ENCODE measurements around the gene ZNF224.

ZNF224 gene

DNA sequence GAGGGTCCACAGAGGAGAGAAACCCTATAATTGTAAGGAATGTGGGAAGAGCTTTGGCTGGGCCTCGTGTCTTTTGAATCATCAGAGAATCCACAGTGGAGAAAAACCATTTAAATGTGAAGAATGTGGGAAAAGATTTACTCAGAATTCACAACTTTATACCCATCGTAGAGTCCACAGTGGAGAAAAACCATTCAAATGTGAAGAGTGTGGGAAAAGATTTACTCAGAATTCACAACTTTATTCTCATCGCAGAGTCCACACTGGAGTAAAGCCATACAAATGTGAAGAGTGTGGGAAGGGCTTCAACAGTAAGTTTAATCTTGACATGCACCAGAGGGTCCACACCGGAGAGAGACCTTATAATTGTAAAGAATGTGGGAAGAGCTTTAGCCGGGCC, 37.8 kb downstream of the ZNF224 start:
- no peak overlapping the region for H3K4me3 ChIP-seq (ENCODE audit: low read length)
- TF ChIP-seq, protein P1, sequence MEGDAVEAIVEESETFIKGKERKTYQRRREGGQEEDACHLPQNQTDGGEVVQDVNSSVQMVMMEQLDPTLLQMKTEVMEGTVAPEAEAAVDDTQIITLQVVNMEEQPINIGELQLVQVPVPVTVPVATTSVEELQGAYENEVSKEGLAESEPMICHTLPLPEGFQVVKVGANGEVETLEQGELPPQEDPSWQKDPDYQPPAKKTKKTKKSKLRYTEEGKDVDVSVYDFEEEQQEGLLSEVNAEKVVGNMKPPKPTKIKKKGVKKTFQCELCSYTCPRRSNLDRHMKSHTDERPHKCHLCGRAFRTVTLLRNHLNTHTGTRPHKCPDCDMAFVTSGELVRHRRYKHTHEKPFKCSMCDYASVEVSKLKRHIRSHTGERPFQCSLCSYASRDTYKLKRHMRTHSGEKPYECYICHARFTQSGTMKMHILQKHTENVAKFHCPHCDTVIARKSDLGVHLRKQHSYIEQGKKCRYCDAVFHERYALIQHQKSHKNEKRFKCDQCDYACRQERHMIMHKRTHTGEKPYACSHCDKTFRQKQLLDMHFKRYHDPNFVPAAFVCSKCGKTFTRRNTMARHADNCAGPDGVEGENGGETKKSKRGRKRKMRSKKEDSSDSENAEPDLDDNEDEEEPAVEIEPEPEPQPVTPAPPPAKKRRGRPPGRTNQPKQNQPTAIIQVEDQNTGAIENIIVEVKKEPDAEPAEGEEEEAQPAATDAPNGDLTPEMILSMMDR (conservative IDR thresholded peaks at IDR 0.05; ENCODE audit: low read length), result no peak
- DNase-seq (ENCODE audit: low read depth), result no peak

DNA sequence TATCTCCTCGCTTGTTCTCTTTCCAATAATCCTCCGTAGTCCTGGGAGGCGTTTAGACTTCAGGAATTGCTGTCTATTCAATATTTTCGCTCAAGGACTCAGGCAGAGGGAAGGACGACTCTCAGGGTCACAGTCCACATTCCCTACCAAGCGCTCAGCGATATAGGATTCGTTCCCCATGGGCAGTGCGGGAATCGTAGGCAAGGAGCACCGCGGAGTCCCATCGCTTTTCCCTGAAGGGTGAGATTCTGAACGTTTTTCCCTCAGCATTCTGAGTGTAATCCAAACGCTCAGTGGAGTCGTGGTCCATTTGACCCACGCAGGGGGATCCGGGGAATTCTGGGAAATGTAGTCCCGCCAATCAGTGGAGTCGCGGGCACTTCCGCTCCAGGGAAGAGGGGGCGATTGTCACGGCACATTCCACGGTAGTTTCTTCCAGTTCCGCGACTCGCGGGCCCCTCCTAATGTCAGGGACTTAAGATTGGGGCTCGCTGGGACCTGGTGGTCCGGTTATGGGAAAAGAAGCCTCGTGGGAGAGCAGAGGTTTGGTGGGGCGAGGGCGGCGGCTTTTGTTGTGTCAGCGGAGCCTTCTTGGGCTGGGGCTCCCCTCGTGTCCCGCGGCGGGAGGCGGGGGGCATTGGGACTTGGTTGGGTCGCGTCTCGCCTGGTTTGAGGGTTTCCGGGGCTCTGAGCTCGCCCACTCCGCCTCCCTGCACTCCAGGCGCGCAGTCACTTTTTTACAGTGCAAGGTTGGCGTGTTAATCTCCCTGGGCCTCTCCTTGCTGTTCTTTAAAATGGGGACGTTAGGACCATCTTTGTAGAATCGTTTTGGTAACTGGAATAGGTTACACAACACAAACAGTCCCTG, 47.3 kb downstream of the ZNF224 start, which contains the start of gene ZNF234:
Gene ZNF234 (plus strand): TSS at position 364 of the 868 bp plus-strand sequence. CDS start 3,079 bp downstream, outside the sequence.
- peak; percentile 81 for DNase-seq (ENCODE audit: low read depth)
- peak within 1 kb of the TSS; percentile 96 for H3K4me3 ChIP-seq (ENCODE audit: low read length)
- TF ChIP-seq, protein P1 (conservative IDR thresholded peaks at IDR 0.05; ENCODE audit: low read length), result no peak; the same call in 1 of the 2 replicates

DNA sequence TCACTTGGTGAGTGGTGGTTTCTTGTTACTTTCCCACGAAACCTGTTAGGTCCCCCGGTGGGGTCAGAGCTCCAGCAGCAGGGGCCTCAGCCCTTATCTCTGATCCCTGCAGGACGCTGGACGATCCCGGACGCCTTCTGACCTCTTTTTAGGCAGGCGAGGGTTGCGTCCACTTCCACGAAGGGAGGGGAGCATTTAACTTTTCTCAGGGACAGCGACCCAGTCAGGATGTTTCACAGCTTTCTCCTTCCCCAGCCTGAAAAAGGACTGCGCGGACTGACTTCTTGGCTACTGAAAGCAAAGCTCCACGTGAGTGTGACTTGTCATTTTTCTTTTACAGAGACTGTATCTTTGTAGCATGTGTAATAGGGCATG, 47.9 kb downstream of the ZNF224 start:
- DNase-seq (ENCODE audit: low read depth), result peak; percentile 43
- peak overlapping the region; percentile 96 for H3K4me3 ChIP-seq (ENCODE audit: low read length)
- TF ChIP-seq, protein P1 (conservative IDR thresholded peaks at IDR 0.05; ENCODE audit: low read length), result no peak

DNA sequence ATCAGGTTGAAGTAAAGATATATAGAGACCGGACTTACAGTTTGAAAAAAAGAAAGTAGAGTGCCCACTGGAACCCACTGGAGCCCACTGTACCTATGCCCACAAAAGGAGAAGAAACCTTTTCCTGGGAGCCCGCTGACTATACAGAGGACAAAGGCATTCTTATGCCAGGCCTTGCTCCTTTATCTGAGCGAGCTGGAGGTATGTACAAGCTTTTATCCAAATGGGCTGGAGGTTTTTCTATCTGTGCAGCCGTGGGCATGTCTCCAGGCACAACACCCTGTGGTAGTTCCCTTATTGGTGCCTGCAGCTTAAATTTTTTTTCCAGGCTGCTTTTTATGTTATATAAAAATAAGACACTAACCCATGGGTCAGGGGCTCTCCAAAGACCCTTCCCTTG, 55.6 kb downstream of the ZNF224 start:
- TF ChIP-seq, protein P1 (conservative IDR thresholded peaks at IDR 0.05; ENCODE audit: low read length), result no peak
- no peak for DNase-seq (ENCODE audit: low read depth)
- no peak overlapping the region for H3K4me3 ChIP-seq (ENCODE audit: low read length)

DNA sequence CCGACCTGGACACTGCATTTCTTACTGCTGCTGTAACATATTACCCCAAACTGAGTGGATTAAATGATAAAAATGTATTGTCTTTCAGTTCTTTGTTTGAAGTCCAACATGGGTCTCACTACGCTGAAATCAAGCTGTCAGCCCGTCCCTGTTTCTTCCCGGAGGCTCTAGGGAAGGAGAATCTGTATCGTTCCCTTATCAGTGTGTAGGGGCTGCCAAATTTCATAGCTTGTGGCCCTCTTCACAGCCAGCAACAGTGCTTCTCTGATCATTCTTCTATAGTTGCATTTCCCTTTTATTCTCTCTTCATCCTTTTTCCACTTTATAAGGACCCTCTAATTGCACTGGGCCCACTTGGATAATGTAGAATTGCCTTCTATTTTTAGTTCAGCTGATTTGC, 57.3 kb downstream of the ZNF224 start:
- TF ChIP-seq, protein P1 (conservative IDR thresholded peaks at IDR 0.05; ENCODE audit: low read length), result no peak
- no peak for DNase-seq (ENCODE audit: low read depth)
- H3K4me3 ChIP-seq (ENCODE audit: low read length), result no peak overlapping the region

DNA sequence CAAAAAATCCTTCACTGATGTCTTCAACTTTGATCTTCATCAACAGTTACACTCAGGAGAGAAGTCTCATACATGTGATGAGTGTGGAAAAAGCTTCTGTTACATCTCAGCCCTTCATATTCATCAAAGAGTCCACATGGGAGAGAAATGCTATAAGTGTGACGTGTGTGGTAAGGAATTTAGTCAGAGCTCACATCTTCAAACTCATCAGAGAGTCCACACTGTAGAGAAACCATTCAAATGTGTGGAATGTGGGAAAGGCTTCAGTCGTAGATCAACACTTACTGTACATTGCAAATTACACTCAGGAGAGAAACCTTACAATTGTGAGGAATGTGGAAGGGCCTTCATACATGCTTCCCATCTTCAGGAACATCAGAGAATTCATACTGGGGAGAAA, 62.3 kb downstream of the ZNF224 start:
- TF ChIP-seq, protein P1 (conservative IDR thresholded peaks at IDR 0.05; ENCODE audit: low read length), result no peak
- no peak overlapping the region for H3K4me3 ChIP-seq (ENCODE audit: low read length)
- DNase-seq (ENCODE audit: low read depth), result no peak
